HG02623 (cell line): ENCODE results near the gene EPHB1.
A peak's percentile ranks its signal among the peaks of the same experiment; 100 is the strongest.

ENCODE experiments used
- ATAC-seq: cut with Tn5 transposase; IDR thresholded peaks from one replicate; pipeline ENCODE4 v1.9.1; 2021; ENCODE audit warnings: moderate library complexity; ENCODE audit not compliant: unreplicated experiment

EPHB1 gene

GRCh38 chr3:135181408-135181807 lies 386.3 kb downstream of the EPHB1 start:
- ATAC-seq = no peak

GRCh38 chr3:135182364-135182998 lies 387.4 kb downstream of the EPHB1 start:
- ATAC-seq = no peak

- ATAC-seq = no peak
These were observed 395.6 kb downstream of the EPHB1 start for GRCh38 chr3:135190658-135191057.

GRCh38 chr3:135191708-135192107 lies 396.6 kb downstream of the EPHB1 start:
- no peak for ATAC-seq

DNA sequence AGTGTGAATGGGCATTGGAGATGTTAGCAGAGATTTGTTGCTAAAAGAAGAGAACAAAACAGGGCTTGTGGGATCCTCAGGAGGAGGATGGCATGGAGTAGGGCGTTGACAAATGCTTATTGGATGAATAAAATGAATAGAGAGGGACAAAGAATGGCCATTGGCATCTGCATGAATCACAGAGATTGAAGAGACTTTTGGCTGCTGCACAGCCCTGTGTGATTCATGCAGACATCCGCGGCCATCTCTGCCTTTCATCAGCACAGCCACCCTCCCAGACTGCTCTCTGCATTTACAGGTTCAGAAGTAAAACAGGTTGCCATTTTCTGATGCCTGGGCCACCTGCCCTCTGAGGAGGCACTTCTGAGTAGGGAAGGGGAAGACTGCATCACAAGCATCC lies 397.9 kb downstream of the EPHB1 start:
- no peak for ATAC-seq

DNA sequence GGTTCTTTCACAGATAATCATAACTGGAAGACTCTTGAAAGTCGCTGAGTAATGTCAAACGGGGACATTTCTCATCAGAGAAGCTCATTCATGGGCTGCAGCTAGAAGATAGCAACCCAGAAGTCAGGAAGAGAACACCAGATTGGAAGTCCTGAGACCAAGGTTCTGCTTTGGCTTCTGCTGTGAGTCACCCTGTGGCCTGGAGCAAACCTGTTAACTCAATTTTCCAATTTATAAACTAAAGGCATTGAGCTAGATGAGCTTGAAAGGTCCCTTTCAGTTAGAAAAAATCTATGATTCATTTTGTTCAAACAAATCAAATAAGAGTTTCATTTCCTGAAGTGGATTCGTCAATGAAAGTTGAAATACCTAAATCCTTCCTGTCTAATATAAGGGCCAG lies 402.2 kb downstream of the EPHB1 start:
- peak; percentile 49 for ATAC-seq

GRCh38 chr3:135197856-135198255 lies 402.8 kb downstream of the EPHB1 start:
- ATAC-seq = no peak

- no peak for ATAC-seq
These were observed 404.1 kb downstream of the EPHB1 start for GRCh38 chr3:135199137-135199536.

DNA sequence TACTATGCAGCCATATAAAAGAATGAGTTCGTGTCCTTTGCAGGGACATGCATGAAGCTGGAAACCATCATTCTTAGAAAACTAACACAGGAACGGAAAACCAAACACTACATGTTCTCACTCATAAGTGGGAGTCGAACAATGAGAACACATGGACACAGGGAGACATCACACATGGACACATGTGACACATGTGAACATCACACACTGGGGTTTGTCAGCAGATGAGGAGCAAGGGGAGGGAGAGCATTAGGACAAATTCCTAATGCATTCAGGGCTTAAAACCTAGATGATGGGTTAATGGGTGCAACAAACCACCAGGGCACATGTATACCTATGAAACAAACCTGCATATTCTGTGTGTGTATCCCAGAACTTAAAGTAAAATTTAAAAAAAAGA lies 408.0 kb downstream of the EPHB1 start:
- ATAC-seq = no peak

GRCh38 chr3:135213213-135213612 lies 418.2 kb downstream of the EPHB1 start:
- no peak for ATAC-seq

GRCh38 chr3:135213822-135214221 lies 418.8 kb downstream of the EPHB1 start:
- ATAC-seq = no peak

- ATAC-seq = no peak
These were observed 419.3 kb downstream of the EPHB1 start for GRCh38 chr3:135214400-135214799.

- no peak for ATAC-seq
These were observed 420.5 kb downstream of the EPHB1 start for GRCh38 chr3:135215516-135215915.

DNA sequence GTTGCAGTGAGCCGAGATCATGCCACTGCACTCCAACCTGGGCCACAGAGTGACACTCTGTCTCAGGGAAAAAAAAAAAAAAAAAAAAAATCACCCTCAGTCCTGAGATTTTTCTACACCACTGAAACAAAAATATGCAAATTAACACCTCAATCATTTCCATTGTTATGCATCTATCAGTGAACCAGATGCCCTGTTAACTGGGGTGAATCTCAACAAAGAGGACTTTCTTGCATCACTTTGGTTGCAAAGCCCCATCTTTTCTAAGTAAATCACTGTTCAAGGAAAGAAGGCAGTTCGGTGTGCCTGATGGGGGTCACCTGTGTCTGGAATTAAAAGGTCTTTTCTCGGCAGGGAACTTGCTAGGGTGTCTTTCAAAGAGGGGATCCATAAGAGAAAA lies 421.6 kb downstream of the EPHB1 start:
- no peak for ATAC-seq

DNA sequence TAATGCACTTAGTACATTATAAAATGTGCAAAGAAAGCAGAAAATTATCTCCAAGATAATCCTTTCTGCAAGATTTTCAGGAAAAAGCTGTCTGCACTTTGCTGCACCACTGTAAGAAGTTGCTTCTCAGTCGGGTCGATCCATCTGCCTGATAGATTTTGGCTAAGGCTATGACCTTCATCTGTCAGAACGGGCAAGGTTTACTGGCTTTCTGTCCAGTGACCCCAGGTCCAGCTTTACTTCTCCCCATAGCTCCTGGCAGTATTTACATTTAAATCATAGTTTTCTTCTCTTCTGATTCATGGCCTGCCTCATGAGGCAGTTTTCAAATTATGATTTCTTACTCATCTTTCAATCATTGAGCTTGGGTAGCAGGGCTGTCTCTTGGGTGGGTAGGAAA lies 422.7 kb downstream of the EPHB1 start:
- no peak for ATAC-seq

- ATAC-seq = no peak
These were observed 423.2 kb downstream of the EPHB1 start for GRCh38 chr3:135218304-135218703.

DNA sequence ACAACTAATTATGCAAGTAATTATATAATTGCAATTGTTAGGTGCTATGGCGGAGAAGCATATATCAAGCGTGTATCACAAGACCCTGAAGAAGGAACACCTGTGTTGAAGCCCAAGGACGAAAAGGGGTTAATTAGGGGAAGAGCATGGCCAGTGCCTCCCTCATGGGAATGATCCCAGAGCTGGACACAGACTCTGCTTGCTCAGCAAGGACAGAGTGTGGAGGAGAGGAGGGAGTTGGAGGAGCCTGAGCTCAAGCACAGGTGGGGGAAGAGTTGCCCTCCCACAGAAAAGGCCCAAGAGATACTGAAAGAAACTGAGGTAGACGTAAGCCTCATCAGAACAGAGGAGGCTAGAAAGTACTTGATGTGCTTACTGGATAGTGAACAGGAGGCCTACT lies 423.7 kb downstream of the EPHB1 start:
- no peak for ATAC-seq

DNA sequence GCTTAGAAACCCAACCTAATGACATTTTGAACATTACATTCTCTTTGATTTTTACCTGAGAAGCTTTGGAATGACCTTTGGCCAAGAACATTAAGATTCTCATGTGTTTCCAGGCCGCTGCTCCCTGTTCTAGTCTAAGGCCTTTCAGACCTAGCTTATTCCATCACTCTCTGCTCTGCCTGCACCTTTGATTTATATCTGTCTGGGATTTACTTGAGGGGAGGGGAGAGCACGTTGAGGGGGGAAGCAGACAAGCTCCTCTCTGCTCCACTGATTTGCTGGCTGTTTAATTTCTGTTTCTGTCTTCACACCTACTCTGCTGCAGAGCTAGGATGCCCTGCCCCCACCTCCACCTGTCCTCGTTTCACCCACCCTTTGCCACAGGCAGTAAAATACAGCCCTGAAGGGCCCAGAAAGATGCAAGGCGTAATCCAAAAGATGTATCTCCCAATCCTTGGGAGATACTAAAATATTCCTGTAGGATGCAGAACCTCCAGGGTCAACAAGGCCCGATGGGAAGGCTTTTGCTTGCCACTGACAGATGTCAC lies 429.8 kb downstream of the EPHB1 start:
- no peak for ATAC-seq

DNA sequence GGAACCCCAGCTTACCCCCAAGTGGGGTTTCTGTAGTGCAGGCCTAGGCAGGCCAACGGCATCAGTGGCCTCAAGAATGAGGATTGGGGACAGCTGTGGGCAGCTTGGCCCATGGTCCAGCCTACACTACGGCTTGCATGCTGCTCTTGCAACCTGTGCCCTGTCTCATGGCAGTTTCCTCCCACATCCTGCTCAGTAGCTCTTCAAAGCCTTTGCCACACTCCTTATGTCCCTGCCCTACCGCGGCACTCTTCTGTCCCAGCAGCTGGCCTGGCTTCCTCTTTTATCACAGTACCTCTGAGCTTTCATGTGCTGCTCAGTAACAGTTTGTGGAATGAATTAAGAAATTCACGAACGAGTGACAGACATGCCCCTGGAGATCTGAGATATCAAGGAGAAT lies 431.0 kb downstream of the EPHB1 start:
- peak; percentile 49 for ATAC-seq

DNA sequence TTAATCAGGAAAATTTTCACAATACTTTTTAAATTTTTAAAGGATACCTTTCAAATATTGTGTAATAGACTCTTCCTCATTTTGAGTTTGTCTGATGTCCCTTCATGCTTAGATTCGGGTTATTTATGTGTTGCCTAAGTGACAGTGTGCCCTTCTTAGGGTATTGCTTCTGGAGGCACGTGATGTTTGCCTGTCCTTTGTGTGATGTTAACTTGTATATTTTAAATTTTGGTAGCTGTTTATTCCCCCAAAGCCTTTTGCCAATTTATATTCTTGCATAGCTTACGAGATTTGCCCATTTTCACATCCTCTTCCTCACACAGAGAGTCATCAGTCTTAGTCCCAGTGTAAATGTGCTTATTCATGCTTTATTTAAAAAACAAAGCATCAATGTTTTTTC lies 433.1 kb downstream of the EPHB1 start:
- ATAC-seq = no peak

DNA sequence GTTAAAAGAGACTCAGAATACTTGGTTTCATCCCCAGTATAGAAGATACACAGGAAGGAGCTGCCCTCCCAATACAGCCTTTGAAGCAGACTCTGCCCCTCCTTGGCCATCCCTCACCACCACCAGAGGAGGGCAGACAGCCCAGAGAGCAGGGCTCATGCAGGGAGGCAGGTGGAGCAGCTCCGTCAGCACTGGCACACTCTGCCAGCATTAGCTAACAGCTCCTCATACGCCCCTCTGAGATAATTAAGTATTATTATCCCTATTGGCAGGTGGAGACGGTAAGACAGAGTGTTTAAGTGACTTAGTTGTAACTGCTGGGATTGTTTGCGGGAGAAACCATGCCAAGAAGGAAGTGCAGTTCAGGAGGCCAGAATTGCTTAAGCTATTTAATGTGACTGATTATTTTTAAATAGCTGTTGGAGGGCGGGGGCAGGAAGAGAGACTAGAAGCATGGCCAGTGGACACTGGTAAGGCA lies 434.0 kb downstream of the EPHB1 start:
- ATAC-seq = no peak

DNA sequence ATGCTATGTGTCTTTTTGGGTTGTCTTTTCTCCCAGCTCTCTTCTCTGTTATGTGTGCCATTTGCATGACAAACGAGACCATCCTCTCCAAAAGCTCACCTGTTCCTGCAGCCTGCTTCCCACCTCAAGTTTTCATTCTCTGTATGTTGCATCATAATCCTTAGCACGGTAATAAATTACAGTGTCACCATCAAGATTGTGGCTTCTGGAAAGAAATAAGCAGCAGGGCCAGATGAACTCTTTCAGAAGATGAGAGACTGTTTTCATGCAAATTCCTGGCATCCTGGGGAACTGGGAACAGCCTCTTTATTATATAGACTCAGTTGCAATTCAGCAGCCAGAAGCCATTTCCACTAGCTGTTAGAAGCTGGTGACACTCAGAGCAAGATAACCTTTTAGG lies 436.7 kb downstream of the EPHB1 start:
- ATAC-seq = no peak

- no peak for ATAC-seq
These were observed 437.2 kb downstream of the EPHB1 start for GRCh38 chr3:135232226-135232625.
